GM12878 (cell line): ENCODE data around the gene PREB. TPM values are rescaled to one million over a fixed set of nuclear protein-coding genes. Genes with fewer than 3 reads are reported as not detected.

Experiments used
- ATAC-seq: fragments of 200-7000 bp; cut with Tn5 transposase; 3 replicates; pipeline ENCODE4 v1.9.1; 2020; ENCODE audit warnings: mild to moderate bottlenecking, moderate library complexity
- BruUV-seq: library from RNA; stranded (reverse); fragments of 400-500 nt; replicated peaks from 2 replicates; lab custom pipeline; 2021; lab: Mats Ljungman, UMichigan
- CTCF ChIA-PET: fragments of 300-600 bp; sonication (Branson Sonifier 250); formaldehyde crosslinking; extraction: SDS; loops from one replicate; lab custom pipeline; 2021; ENCODE audit warnings: inconsistent platforms; lab: Yijun Ruan, JAX
- POLR2A ChIA-PET: fragments of 350-600 bp; formaldehyde crosslinking; extraction: SDS; loops from one replicate; lab custom pipeline; 2021; ENCODE audit warnings: inconsistent platforms; lab: Charles Lee
- RAD21 ChIA-PET: fragments of 300-600 bp; sonication (Branson Sonifier 250); formaldehyde crosslinking; loops from one replicate; lab custom pipeline; 2023; ENCODE audit warnings: antibody characterized with exemption; ENCODE audit not compliant: unreplicated experiment; lab: Charles Lee
- SMC1A ChIA-PET: fragments of 300-600 bp; sonication (Branson Sonifier 250); formaldehyde crosslinking; loops from one replicate; lab custom pipeline; 2023; ENCODE audit not compliant: unreplicated experiment, uncharacterized antibody; lab: Charles Lee
- DNase-seq: peaks from one replicate; pipeline ENCODE4 v3.0.0-alpha.2; 2011; ENCODE audit warnings: low read depth, low spot score
- FAIRE-seq: peaks from 3 replicates; lab custom pipeline; 2011; peaks lifted over from hg19 to GRCh38; lab: Jason Lieb, UNC
- H2AFZ ChIP-seq: 2 replicates; pipeline ENCODE4 v1.6.0; 2011; ENCODE audit warnings: low read depth, low read length, control low read depth; ENCODE audit not compliant: control insufficient read depth
- H3K27ac ChIP-seq: 2 replicates; pipeline ENCODE4 v1.5.1; 2011; ENCODE audit warnings: control low read depth; ENCODE audit not compliant: control insufficient read depth, insufficient read depth
- H3K27me3 ChIP-seq, 2 experiments: replicated peaks in 1 of 2; 2 replicates each; pipeline versions ENCODE4 v1.6.0 to v1.6.1; 2011; ENCODE audit warnings: low read length in 1 of 2; ENCODE audit not compliant: control insufficient read depth in 2 of 2, insufficient read depth in 2 of 2
- H3K36me3 ChIP-seq, 2 experiments: 2 replicates each; pipeline ENCODE4 v1.5.1; 2011; ENCODE audit warnings: low read length in 1 of 2; ENCODE audit not compliant: control insufficient read depth in 2 of 2, insufficient read depth in 2 of 2
- H3K4me1 ChIP-seq: 2 replicates; pipeline ENCODE4 v1.6.1; 2011; ENCODE audit warnings: mild to moderate bottlenecking, low read length, moderate library complexity, mixed read lengths; ENCODE audit not compliant: control insufficient read depth, insufficient read depth
- H3K4me2 ChIP-seq: 2 replicates; pipeline ENCODE4 v1.6.0; 2011; ENCODE audit warnings: control low read depth; ENCODE audit not compliant: control insufficient read depth, insufficient read depth
- H3K4me3 ChIP-seq: fragments of 200-600 bp; sonication (generic); 2 replicates; pipeline ENCODE4 v1.5.1; 2016
- H3K79me2 ChIP-seq: 2 replicates; pipeline ENCODE4 v1.6.0; 2011; ENCODE audit warnings: low read length; ENCODE audit not compliant: control insufficient read depth, insufficient read depth
- H3K9ac ChIP-seq: 2 replicates; pipeline ENCODE4 v1.8.0; 2011; ENCODE audit warnings: low read length, control low read depth, mixed read lengths; ENCODE audit not compliant: control insufficient read depth, insufficient read depth
- H3K9me3 ChIP-seq: replicated peaks from 3 replicates; pipeline ENCODE4 v1.5.1; 2011; ENCODE audit warnings: mild to moderate bottlenecking, low read length; ENCODE audit not compliant: control insufficient read depth, insufficient read depth
- H4K20me1 ChIP-seq: 2 replicates; pipeline ENCODE4 v1.6.0; 2011; ENCODE audit not compliant: control insufficient read depth, insufficient read depth
- BMI1 ChIP-seq: fragments of 450-650 bp; IDR thresholded peaks from 2 replicates; pipeline ENCODE4 v1.6.1; 2016; ENCODE audit warnings: mild to moderate bottlenecking, moderate library complexity, borderline replicate concordance
- CBX5 ChIP-seq: sonication (generic); IDR thresholded peaks from 2 replicates; pipeline ENCODE4 v1.6.1; 2016; ENCODE audit warnings: low read depth, moderate library complexity, mild to moderate bottlenecking, inconsistent platforms
- E2F4 ChIP-seq: IDR thresholded peaks from 2 replicates; pipeline ENCODE4 v1.6.1; 2012; ENCODE audit warnings: low read depth, low read length, improper control_type of control experiment
- ELK1 ChIP-seq: IDR thresholded peaks from 2 replicates; pipeline ENCODE4 v1.6.1; 2012; ENCODE audit warnings: low read depth, low read length, improper control_type of control experiment
- IRF5 ChIP-seq: fragments of 450-650 bp; IDR thresholded peaks from 2 replicates; pipeline ENCODE4 v1.6.1; 2017; ENCODE audit warnings: borderline replicate concordance
- JUNB ChIP-seq: IDR thresholded peaks from 2 replicates; pipeline ENCODE4 v1.6.1; 2016; ENCODE audit warnings: antibody characterized with exemption, mild to moderate bottlenecking
- MYB ChIP-seq: fragments of 150-350 bp; IDR thresholded peaks from 2 replicates; pipeline ENCODE4 v1.6.1; 2014; ENCODE audit warnings: mild to moderate bottlenecking, low read depth, low read length, borderline replicate concordance
- NFYA ChIP-seq: IDR thresholded peaks from 2 replicates; pipeline ENCODE4 v1.6.1; 2011; ENCODE audit warnings: low read depth, mild to moderate bottlenecking, low read length, improper control_type of control experiment, borderline replicate concordance
- PAX8 ChIP-seq: fragments of 450-650 bp; IDR thresholded peaks from 2 replicates; pipeline ENCODE4 v1.6.1; 2017; ENCODE audit warnings: mild to moderate bottlenecking, moderate library complexity
- RBBP5 ChIP-seq: fragments of 200-600 bp; sonication (generic); conservative IDR thresholded peaks from 2 replicates; pipeline ENCODE4 v1.6.1; 2016
- STAT3 ChIP-seq: IDR thresholded peaks from 2 replicates; pipeline ENCODE4 v1.6.1; 2011; ENCODE audit warnings: low read depth, low read length, improper control_type of control experiment
- TCF3 ChIP-seq: IDR thresholded peaks from 2 replicates; pipeline ENCODE4 v1.6.1; 2012; ENCODE audit warnings: low read depth, mild to moderate bottlenecking, low read length, borderline replicate concordance; ENCODE audit not compliant: insufficient read depth
- USF1 ChIP-seq: IDR thresholded peaks from 2 replicates; pipeline ENCODE4 v1.6.1; 2011; ENCODE audit warnings: borderline replicate concordance, low read depth, mild to moderate bottlenecking, moderate library complexity, mixed read lengths, low read length; ENCODE audit not compliant: insufficient read depth; ENCODE audit errors: extremely low read length
- ZNF384 ChIP-seq: IDR thresholded peaks from 2 replicates; pipeline ENCODE4 v1.6.1; 2012; ENCODE audit warnings: low read depth, mild to moderate bottlenecking, low read length, improper control_type of control experiment, borderline replicate concordance
- ZNF622 ChIP-seq: fragments of 450-650 bp; IDR thresholded peaks from 2 replicates; pipeline ENCODE4 v1.6.1; 2017; ENCODE audit warnings: mild to moderate bottlenecking, inconsistent platforms
- WGBS: methylation state at CpG from one replicate; pipeline ENCODE4 v1.1.6; 2016; ENCODE audit warnings: low lambda C conversion rate; ENCODE audit not compliant: insufficient replicate concordance, insufficient coverage; ENCODE audit errors: missing lambda C conversion rate; 5-methylcytosine and 5-hydroxymethylcytosine counted together
- in situ Hi-C: fragments of 300-500 bp; cut with MboI; formaldehyde crosslinking; loops from 9 replicates; pipeline ENCODE4 v1.14.3; 2018; ENCODE audit warnings: mixed read lengths
- intact Hi-C: fragments of 100-400 bp; cut with micrococcal nuclease; formaldehyde crosslinking; loops from one replicate; pipeline ENCODE4 v1.14.2; 2022; ENCODE audit not compliant: unreplicated experiment
- polyA plus RNA-seq, 11 experiments: library from polyadenylated mRNA; depleted of rRNA in 4 of 11; unstranded in 6 of 11; stranded (reverse) in 5 of 11; fragments of >200 nt; fragmentation: Nextera tagmentation in 4 of 11; fragmentation: Illumina TruSeq in 1 of 11; extraction: Ambion mirVana in 4 of 11; extraction: Trizol in 1 of 11; gene quantifications; 1 replicate in 1 of 11; 2 replicates in 10 of 11; pipeline versions ENCODE4 v1.2.1 to v1.2.3, GENCODE V29; 2011 to 2016; ENCODE audit warnings: inconsistent platforms in 2 of 11, missing spikeins in 2 of 11, low read depth in 1 of 11
- total RNA-seq, 4 experiments: library from RNA; depleted of rRNA in 3 of 4; stranded (reverse); fragments of >200 nt in 3 of 4; fragmentation: Illumina TruSeq in 1 of 4; extraction: Trizol in 1 of 4; gene quantifications; 2 replicates each; pipeline versions ENCODE4 v1.2.1 to v1.2.3, GENCODE V29; 2013 to 2021

The PREB gene
- total and polyA plus RNA-seq, 10 of the 15 experiments (the other 5 are each of a cell fraction or from before 2014, with no cell fraction given): 26.3 to 101 (median 52.7) TPM

GRCh38 chr2:27093430-27094352 is 40.7 kb downstream of the PREB start:
- ATAC-seq (no peak), FAIRE-seq (no peak), DNase-seq (no peak)
- H3K4me1 ChIP-seq: no peaks in the 10 kb centered on the region; the same call in 1 of the 2 replicates
- no peak overlapping the region for H3K9ac ChIP-seq
- H3K4me2 ChIP-seq: no peak overlapping the region
- SMC1A ChIA-PET: interaction anchor here (0.6 to 1.7 kb wide), 2 partner anchors 124 to 132 kb away, joined by 3 to 7 read pairs; no protein-coding TSS in a partner anchor
- H2AFZ ChIP-seq: no peak overlapping the region
- intact Hi-C loops (no loop called here), in situ Hi-C loops (no loop called here)
- RAD21 ChIA-PET: interaction anchor here (1.0 to 3.3 kb wide), 2 partner anchors 42 to 132 kb away, joined by 3 to 9 read pairs; partner anchors contain the start of gene AGBL5
- H4K20me1 ChIP-seq: no peaks in the 10 kb centered on the region
- BruUV-seq: no TSS peak
- H3K27ac ChIP-seq: no peak overlapping the region
- POLR2A ChIA-PET: interaction anchor here (0.5 to 0.6 kb wide), 2 partner anchors 33 to 223 kb away, joined by 3 read pairs; no protein-coding TSS in a partner anchor
- H3K27me3 ChIP-seq: no peaks in the 10 kb centered on the region
- WGBS: 76% methylated on average over 6 of the region's 6 CpGs
- H3K36me3 ChIP-seq: no peaks in the 10 kb centered on the region; a peak in 1 of 4 replicates
- no peak overlapping the region for H3K4me3 ChIP-seq
- no peaks in the 10 kb centered on the region for H3K79me2 ChIP-seq
- no peaks in the 10 kb centered on the region for H3K9me3 ChIP-seq
- TF ChIP-seq ZNF622 (no peak), IRF5 (no peak), ELK1 (no peak), STAT3 (no peak), RBBP5 (no peak), USF1 (no peak), TCF3 (no peak), BMI1 (no peak), MYB (no peak), NFYA (no peak), E2F4 (no peak), CBX5 (no peak), ZNF384 (no peak), JUNB (no peak), PAX8 (no peak)
- CTCF ChIA-PET: interaction anchor here (0.7 to 1.9 kb wide), 5 partner anchors 77 to 187 kb away, joined by 3 to 19 read pairs (median 4); no protein-coding TSS in a partner anchor
